Transverse colon (tissue), 3 donors: ENCODE measurements around the gene LRP5.

Source experiments
- CTCF ChIP-seq, 5 experiments: fragments of 200-600 bp in 3 of 5; fragments of 450-650 bp in 2 of 5; sonication (generic) in 3 of 5; IDR thresholded peaks; 1 replicate in 2 of 5; 2 replicates in 3 of 5; pipeline ENCODE4 v1.5.1; 2016 to 2017; ENCODE audit warnings: antibody characterized with exemption in 5 of 5, inconsistent platforms in 3 of 5, mild to moderate bottlenecking in 2 of 5, moderate library complexity in 1 of 5
- EP300 ChIP-seq: sonication (generic); formaldehyde crosslinking; IDR thresholded peaks from one replicate; pipeline ENCODE4 v1.6.1; 2017; ENCODE audit warnings: antibody characterized with exemption, low read depth
- POLR2A ChIP-seq: fragments of 450-650 bp; IDR thresholded peaks from one replicate; pipeline ENCODE4 v1.6.1; 2016; ENCODE audit warnings: antibody characterized with exemption, mild to moderate bottlenecking, moderate library complexity

- TF ChIP-seq CTCF (IDR thresholded peaks at IDR 0.05) (no peak), EP300 (no peak), POLR2A (no peak)
These were observed 1.3 kb downstream of the LRP5 start for GRCh38 chr11:68313574-68314202.
